ENCODE results near the gene METTL9. TPM values are rescaled to one million over a fixed set of nuclear protein-coding genes. Genes with fewer than 3 reads are reported as not detected.

The METTL9 gene
- total and polyA plus RNA-seq, 2 of the 13 experiments (the other 11 are each of a cell fraction or from before 2014, with no cell fraction given), result 123 to 204 TPM

DNA sequence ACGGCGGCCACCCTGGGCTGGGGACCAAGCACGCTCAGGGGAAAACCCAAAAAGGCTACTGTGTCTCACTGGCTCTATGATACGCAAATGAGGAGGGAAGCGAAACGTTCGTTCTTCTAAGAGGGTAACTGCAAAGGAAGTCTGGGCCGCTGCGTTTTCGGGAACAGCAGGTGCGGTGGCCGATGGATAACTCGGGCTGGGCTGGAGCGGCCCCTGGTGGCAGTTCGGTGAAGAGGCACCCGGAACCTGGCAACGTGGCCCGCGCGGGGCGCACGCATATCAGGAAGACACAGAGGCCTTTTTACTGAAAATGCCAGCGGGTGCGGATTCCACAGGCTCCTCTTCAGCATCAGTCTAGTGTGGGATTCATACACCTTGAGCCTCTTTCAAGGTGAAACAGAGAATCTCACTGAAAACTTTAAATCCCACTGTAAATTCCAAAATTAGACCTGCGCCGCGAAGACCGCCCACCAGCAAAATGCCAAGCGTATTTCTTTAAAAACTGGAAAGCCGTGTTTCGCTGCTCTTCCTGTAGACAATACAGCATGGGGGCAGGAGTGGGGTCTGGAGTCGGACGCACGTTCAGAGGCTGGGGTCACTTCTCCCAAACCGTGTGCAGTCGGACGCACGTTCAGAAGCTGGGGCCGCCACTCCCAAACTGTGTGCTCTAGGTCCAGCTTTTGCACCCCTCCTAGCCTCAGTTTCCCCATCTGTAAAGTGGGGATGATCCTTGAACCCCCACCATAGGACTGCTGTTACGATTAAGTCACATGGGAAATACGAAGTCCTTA, 44.4 kb upstream of the METTL9 start (continued):
- TF ChIP-seq, protein P1, sequence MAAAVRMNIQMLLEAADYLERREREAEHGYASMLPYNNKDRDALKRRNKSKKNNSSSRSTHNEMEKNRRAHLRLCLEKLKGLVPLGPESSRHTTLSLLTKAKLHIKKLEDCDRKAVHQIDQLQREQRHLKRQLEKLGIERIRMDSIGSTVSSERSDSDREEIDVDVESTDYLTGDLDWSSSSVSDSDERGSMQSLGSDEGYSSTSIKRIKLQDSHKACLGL (CRISPR knock-in tag; IDR thresholded peaks at IDR 0.05), result peak; percentile 81
- TF ChIP-seq SYNCRIP (IDR thresholded peaks at IDR 0.05; ENCODE audit: insufficient read depth, low read depth, low read length) (no peak), ZNF709 (CRISPR knock-in tag; IDR thresholded peaks at IDR 0.05) (peak; percentile 92), ZNF317 (CRISPR knock-in tag; IDR thresholded peaks at IDR 0.05) (peak; percentile 84; the same call in 1 of the 2 replicates), TCF7L2 (IDR thresholded peaks at IDR 0.05; ENCODE audit: low read depth, low read length) (no peak), MAF1 (CRISPR knock-in tag; IDR thresholded peaks at IDR 0.05; ENCODE audit: borderline replicate concordance) (peak; percentile 83; the same call in 1 of the 2 replicates), TOE1 (CRISPR knock-in tag; IDR thresholded peaks at IDR 0.05) (peak; percentile 77; the same call in 1 of the 2 replicates), ZBTB7A (CRISPR knock-in tag; IDR thresholded peaks at IDR 0.05) (0 out of 2 replicates have a peak, but pooled peaks have one; percentile 56), ZNF724P (CRISPR knock-in tag; IDR thresholded peaks at IDR 0.05; ENCODE audit: borderline replicate concordance) (no peak; the same call in 1 of the 2 replicates), TBP (CRISPR knock-in tag; IDR thresholded peaks at IDR 0.05) (no peak; the same call in 1 of the 2 replicates), SP2 (CRISPR knock-in tag; IDR thresholded peaks at IDR 0.05) (no peak), RELA (CRISPR knock-in tag; IDR thresholded peaks at IDR 0.05) (peak; percentile 42; the same call in 1 of the 2 replicates), HCFC1 (IDR thresholded peaks at IDR 0.05; ENCODE audit: low read depth, low read length) (peak; percentile 42; the same call in 1 of the 2 replicates), ZNF256 (CRISPR knock-in tag; conservative IDR thresholded peaks at IDR 0.05) (peak; percentile 85; the same call in 1 of the 2 replicates), CBX1 (IDR thresholded peaks at IDR 0.05; ENCODE audit: low read depth) (peak; percentile 25), ZNF136 (CRISPR knock-in tag; IDR thresholded peaks at IDR 0.05; ENCODE audit: low read depth) (peak; percentile 99; the same call in 1 of the 2 replicates)
- TF ChIP-seq, protein P2, sequence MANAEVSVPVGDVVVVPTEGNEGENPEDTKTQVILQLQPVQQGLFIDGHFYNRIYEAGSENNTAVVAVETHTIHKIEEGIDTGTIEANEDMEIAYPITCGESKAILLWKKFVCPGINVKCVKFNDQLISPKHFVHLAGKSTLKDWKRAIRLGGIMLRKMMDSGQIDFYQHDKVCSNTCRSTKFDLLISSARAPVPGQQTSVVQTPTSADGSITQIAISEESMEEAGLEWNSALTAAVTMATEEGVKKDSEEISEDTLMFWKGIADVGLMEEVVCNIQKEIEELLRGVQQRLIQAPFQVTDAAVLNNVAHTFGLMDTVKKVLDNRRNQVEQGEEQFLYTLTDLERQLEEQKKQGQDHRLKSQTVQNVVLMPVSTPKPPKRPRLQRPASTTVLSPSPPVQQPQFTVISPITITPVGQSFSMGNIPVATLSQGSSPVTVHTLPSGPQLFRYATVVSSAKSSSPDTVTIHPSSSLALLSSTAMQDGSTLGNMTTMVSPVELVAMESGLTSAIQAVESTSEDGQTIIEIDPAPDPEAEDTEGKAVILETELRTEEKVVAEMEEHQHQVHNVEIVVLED (CRISPR knock-in tag; IDR thresholded peaks at IDR 0.05; ENCODE audit: borderline replicate concordance), result peak; percentile 67; the same call in 1 of the 2 replicates
- TF ChIP-seq, protein P3, sequence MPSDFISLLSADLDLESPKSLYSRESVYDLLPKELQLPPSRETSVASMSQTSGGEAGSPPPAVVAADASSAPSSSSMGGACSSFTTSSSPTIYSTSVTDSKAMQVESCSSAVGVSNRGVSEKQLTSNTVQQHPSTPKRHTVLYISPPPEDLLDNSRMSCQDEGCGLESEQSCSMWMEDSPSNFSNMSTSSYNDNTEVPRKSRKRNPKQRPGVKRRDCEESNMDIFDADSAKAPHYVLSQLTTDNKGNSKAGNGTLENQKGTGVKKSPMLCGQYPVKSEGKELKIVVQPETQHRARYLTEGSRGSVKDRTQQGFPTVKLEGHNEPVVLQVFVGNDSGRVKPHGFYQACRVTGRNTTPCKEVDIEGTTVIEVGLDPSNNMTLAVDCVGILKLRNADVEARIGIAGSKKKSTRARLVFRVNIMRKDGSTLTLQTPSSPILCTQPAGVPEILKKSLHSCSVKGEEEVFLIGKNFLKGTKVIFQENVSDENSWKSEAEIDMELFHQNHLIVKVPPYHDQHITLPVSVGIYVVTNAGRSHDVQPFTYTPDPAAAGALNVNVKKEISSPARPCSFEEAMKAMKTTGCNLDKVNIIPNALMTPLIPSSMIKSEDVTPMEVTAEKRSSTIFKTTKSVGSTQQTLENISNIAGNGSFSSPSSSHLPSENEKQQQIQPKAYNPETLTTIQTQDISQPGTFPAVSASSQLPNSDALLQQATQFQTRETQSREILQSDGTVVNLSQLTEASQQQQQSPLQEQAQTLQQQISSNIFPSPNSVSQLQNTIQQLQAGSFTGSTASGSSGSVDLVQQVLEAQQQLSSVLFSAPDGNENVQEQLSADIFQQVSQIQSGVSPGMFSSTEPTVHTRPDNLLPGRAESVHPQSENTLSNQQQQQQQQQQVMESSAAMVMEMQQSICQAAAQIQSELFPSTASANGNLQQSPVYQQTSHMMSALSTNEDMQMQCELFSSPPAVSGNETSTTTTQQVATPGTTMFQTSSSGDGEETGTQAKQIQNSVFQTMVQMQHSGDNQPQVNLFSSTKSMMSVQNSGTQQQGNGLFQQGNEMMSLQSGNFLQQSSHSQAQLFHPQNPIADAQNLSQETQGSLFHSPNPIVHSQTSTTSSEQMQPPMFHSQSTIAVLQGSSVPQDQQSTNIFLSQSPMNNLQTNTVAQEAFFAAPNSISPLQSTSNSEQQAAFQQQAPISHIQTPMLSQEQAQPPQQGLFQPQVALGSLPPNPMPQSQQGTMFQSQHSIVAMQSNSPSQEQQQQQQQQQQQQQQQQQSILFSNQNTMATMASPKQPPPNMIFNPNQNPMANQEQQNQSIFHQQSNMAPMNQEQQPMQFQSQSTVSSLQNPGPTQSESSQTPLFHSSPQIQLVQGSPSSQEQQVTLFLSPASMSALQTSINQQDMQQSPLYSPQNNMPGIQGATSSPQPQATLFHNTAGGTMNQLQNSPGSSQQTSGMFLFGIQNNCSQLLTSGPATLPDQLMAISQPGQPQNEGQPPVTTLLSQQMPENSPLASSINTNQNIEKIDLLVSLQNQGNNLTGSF (CRISPR knock-in tag; IDR thresholded peaks at IDR 0.05), result peak; percentile 76; the same call in 1 of the 2 replicates
- TF ChIP-seq, protein P4, sequence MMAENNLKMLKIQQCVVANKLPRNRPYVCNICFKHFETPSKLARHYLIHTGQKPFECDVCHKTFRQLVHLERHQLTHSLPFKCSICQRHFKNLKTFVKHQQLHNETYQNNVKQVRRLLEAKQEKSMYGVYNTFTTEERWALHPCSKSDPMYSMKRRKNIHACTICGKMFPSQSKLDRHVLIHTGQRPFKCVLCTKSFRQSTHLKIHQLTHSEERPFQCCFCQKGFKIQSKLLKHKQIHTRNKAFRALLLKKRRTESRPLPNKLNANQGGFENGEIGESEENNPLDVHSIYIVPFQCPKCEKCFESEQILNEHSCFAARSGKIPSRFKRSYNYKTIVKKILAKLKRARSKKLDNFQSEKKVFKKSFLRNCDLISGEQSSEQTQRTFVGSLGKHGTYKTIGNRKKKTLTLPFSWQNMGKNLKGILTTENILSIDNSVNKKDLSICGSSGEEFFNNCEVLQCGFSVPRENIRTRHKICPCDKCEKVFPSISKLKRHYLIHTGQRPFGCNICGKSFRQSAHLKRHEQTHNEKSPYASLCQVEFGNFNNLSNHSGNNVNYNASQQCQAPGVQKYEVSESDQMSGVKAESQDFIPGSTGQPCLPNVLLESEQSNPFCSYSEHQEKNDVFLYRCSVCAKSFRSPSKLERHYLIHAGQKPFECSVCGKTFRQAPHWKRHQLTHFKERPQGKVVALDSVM (CRISPR knock-in tag; IDR thresholded peaks at IDR 0.05), result peak; percentile 59; the same call in 1 of the 2 replicates

All from HepG2 (cell line).